Thymus (tissue), 14 donors: Measurements from ENCODE around the gene PMCH. TPM values are rescaled to one million over a fixed set of nuclear protein-coding genes. Genes with fewer than 3 reads are reported as not detected.
"Not testable (repeated sequence)": the region's sequence is repeated elsewhere in the genome, so short reads cannot be mapped to it uniquely, and the experiment has no call there.

Source experiments
- DNase-seq, 9 donors: peaks; one replicate each; pipeline ENCODE4 v3.0.0-alpha.2; 2013; ENCODE audit warnings: low spot score in 9 of 9, low read depth in 6 of 9, missing footprints in 1 of 9
- H3K27ac ChIP-seq, 2 donors: one replicate each; pipeline ENCODE4 v1.5.1; 2013; ENCODE audit warnings: control low read depth in 1 of 2, low read depth in 1 of 2, low read length in 1 of 2, mild to moderate bottlenecking in 1 of 2, moderate library complexity in 1 of 2
- H3K27me3 ChIP-seq, 2 donors: one replicate each; pipeline ENCODE4 v1.5.1; 2013; ENCODE audit warnings: low read length in 1 of 2; ENCODE audit not compliant: control insufficient read depth in 2 of 2, insufficient read depth in 1 of 2
- H3K36me3 ChIP-seq, 2 donors: one replicate each; pipeline ENCODE4 v1.5.1; 2013; ENCODE audit warnings: low read length in 1 of 2, mild to moderate bottlenecking in 1 of 2, moderate library complexity in 1 of 2; ENCODE audit not compliant: control insufficient read depth in 2 of 2, insufficient read depth in 2 of 2
- H3K4me1 ChIP-seq, 2 donors: one replicate each; pipeline ENCODE4 v1.5.1; 2013; ENCODE audit warnings: low read length in 2 of 2; ENCODE audit not compliant: control insufficient read depth in 2 of 2, insufficient read depth in 2 of 2
- H3K4me3 ChIP-seq, 2 donors: one replicate each; pipeline ENCODE4 v1.5.1; 2013; ENCODE audit warnings: low read length in 2 of 2, control low read depth in 1 of 2, mild to moderate bottlenecking in 1 of 2
- H3K9me3 ChIP-seq, 2 donors: one replicate each; pipeline ENCODE4 v1.5.1; 2013; ENCODE audit warnings: low read length in 1 of 2, mild to moderate bottlenecking in 1 of 2; ENCODE audit not compliant: control insufficient read depth in 2 of 2, insufficient read depth in 1 of 2
- WGBS: extraction: QIAGEN DNeasy Blood & Tissue Kit; methylation state at CpG from one replicate; pipeline ENCODE4 v1.1.7; 2013; 5-methylcytosine and 5-hydroxymethylcytosine counted together
- long read RNA-seq, 10 donors: transcript quantifications; one replicate each; lab custom pipeline, GENCODE V29; 2026
- polyA plus RNA-seq: library from polyadenylated mRNA; stranded (reverse); fragments of 200-250 nt; gene quantifications from one replicate; pipeline ENCODE4 v1.2.3, GENCODE V29; 2013
- total RNA-seq: library from RNA; stranded (reverse); fragments of 120-200 nt; gene quantifications from one replicate; pipeline ENCODE4 v1.2.4, GENCODE V29; 2013
- donor health status: healthy.

The PMCH gene
- total RNA-seq: 0.47 TPM
- 5.4 TPM for polyA plus RNA-seq
- long read RNA-seq, donor 1: 0 reads
- long read RNA-seq, donor 2: 0 reads
- long read RNA-seq, donor 3: 0 reads
- long read RNA-seq, donor 4: 0 reads
- long read RNA-seq, donor 5, partial matches to known transcripts: 0 of 1 reads
- long read RNA-seq, donor 5, other reads (novel, unspliced or antisense): 0 of 1 reads
- long read RNA-seq, donor 6: 0 reads
- long read RNA-seq, donor 7: 0 reads
- long read RNA-seq, donor 8: 0 reads
- long read RNA-seq, donor 9: 0 reads
- long read RNA-seq, donor 10: 0 reads

DNA sequence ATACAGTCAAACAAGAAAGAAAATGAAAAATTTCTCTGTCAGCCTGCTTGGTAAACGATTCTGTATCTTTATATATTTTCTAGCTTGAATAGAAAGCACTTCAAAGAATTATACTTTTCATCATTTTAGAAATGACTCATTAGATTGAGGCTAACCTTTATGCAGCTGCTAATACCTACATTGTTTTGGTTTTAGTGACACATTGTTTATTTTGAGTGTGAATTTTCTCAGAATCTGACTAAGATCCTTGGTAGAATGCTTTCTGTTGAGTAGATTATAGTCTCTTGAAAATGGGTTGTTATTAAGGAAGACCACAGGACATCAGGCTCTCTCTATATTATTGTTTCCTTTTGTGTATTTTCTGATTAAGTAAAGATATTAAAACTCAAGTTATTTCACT, at the start of gene PMCH:
Gene PMCH (minus strand): TSS at position 45 of the 400 bp plus-strand sequence. CDS start 63 bp downstream, outside the sequence.
- H3K36me3 ChIP-seq: no peaks in the 10 kb centered on the region
- H3K27ac ChIP-seq: no peak within 1 kb of the TSS
- no peaks in the 10 kb centered on the region for H3K9me3 ChIP-seq
- H3K27me3 ChIP-seq: no peaks in the 10 kb centered on the region
- WGBS: 92% methylated on average over 1 of the region's 1 CpG
- no peaks in the 10 kb centered on the region for H3K4me1 ChIP-seq
- H3K4me3 ChIP-seq: no peak within 1 kb of the TSS
- DNase-seq: no peak

GRCh38 chr12:102240859-102241258, 43.2 kb upstream of the PMCH start:
- not testable (repeated sequence) for H3K27ac ChIP-seq, H3K4me1 ChIP-seq, DNase-seq, H3K4me3 ChIP-seq, H3K9me3 ChIP-seq, H3K27me3 ChIP-seq, H3K36me3 ChIP-seq
- whole genome bisulfite sequencing: 98% methylated on average over 2 of the region's 2 CpGs

DNA sequence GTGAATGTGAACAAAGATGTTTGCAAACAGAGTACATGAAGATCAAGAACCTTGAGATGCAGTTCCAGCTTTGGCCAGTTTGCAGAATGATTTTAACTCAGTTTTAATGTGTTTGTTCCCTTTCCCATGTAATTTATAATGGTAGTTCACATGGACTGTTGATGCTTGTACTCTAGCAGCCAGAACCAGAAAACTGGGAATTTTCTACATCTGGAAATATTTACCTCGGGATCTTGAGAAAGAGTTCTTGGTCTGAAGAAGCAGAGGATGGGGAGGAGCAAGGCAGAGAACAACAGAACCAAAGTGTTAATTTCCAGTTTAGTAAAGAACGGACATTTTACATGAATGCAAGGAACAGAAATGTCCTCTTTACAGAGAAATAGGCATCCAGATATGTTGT, 37.0 kb upstream of the PMCH start:
- Histone ChIP-seq H3K9me3 (no peaks in the 10 kb centered on the region), H3K36me3 (no peaks in the 10 kb centered on the region), H3K27me3 (no peaks in the 10 kb centered on the region), H3K4me3 (no peak overlapping the region), H3K27ac (no peak overlapping the region), H3K4me1 (no peaks in the 10 kb centered on the region)
- no peak for DNase-seq
- WGBS: 93% methylated on average over 2 of the region's 2 CpGs

GRCh38 chr12:102232446-102232845, 34.8 kb upstream of the PMCH start:
- H3K4me1 ChIP-seq: no peaks in the 10 kb centered on the region
- DNase-seq: no peak
- 97% methylated on average over 1 of the region's 1 CpG for WGBS
- H3K9me3 ChIP-seq: no peaks in the 10 kb centered on the region
- H3K27ac ChIP-seq: no peak overlapping the region
- no peaks in the 10 kb centered on the region for H3K36me3 ChIP-seq
- no peak overlapping the region for H3K4me3 ChIP-seq
- no peaks in the 10 kb centered on the region for H3K27me3 ChIP-seq

GRCh38 chr12:102232036-102232435, 34.4 kb upstream of the PMCH start:
- Histone ChIP-seq H3K27me3 (no peaks in the 10 kb centered on the region), H3K9me3 (no peaks in the 10 kb centered on the region), H3K4me1 (no peaks in the 10 kb centered on the region), H3K4me3 (no peak overlapping the region), H3K27ac (no peak overlapping the region), H3K36me3 (no peaks in the 10 kb centered on the region)
- no peak for DNase-seq

DNA sequence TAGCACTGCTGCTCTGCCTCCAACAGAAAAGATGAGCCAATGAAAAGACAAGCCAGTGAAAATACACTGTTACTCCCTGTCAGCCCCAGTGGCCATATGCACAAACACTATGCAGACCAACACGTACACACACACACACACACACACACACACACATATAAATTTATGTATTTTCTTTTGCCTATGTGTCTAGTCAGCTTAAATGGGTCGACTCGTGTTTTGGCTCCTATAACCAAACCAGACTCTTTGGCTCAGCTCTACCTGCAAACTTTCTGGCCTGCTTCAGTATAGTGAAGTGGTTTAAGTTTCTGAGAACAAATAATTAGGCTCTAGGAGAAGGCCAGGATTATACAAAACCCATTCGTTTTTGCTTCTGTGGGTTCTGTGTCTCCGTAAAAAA, 30.3 kb upstream of the PMCH start:
- H3K9me3 ChIP-seq: no peaks in the 10 kb centered on the region
- DNase-seq: no peak
- H3K4me1 ChIP-seq: no peaks in the 10 kb centered on the region
- H3K27ac ChIP-seq: no peak overlapping the region
- H3K4me3 ChIP-seq: no peak overlapping the region
- 84% methylated on average over 5 of the region's 5 CpGs for WGBS
- H3K27me3 ChIP-seq: no peaks in the 10 kb centered on the region
- H3K36me3 ChIP-seq: no peaks in the 10 kb centered on the region

GRCh38 chr12:102220736-102221135, 23.1 kb upstream of the PMCH start:
- Histone ChIP-seq H3K27ac (no peak overlapping the region), H3K9me3 (no peaks in the 10 kb centered on the region), H3K4me3 (no peak overlapping the region), H3K36me3 (no peaks in the 10 kb centered on the region), H3K4me1 (no peaks in the 10 kb centered on the region), H3K27me3 (no peaks in the 10 kb centered on the region)
- DNase-seq: no peak

- DNase-seq: no peak
- WGBS: 95% methylated on average over 5 of the region's 5 CpGs
- H3K36me3 ChIP-seq: no peaks in the 10 kb centered on the region
- H3K4me1 ChIP-seq: no peaks in the 10 kb centered on the region
- H3K4me3 ChIP-seq: no peak overlapping the region
- H3K27ac ChIP-seq: no peak overlapping the region
- H3K9me3 ChIP-seq: no peaks in the 10 kb centered on the region
- no peaks in the 10 kb centered on the region for H3K27me3 ChIP-seq
Observed at GRCh38 chr12:102215992-102216691, 18.5 kb upstream of the PMCH start.

- no peaks in the 10 kb centered on the region for H3K9me3 ChIP-seq
- H3K27ac ChIP-seq: no peak overlapping the region
- H3K36me3 ChIP-seq: peaks cover 0 to 3% of the 10 kb centered on the region in 2 donors
- DNase-seq: no peak
- H3K4me3 ChIP-seq: no peak overlapping the region
- 98% methylated on average over 2 of the region's 2 CpGs for WGBS
- no peaks in the 10 kb centered on the region for H3K27me3 ChIP-seq
- H3K4me1 ChIP-seq: no peaks in the 10 kb centered on the region
Observed at GRCh38 chr12:102204025-102204424, 6.4 kb upstream of the PMCH start.
